ENCODE measurements around the gene DTNB. TPM values are rescaled to one million over a fixed set of nuclear protein-coding genes. Genes with fewer than 3 reads are reported as not detected.
A peak's percentile ranks its signal among the peaks of the same experiment; 100 is the strongest.

DTNB gene
- total and polyA plus RNA-seq, 2 donors (not counting 1 experiment from before 2014, with no cell fraction given): 5.1 to 5.4 TPM

GRCh38 chr2:25698752-25699151, 25.4 kb upstream of the DTNB start:
- Histone ChIP-seq H3K27ac (ENCODE audit: insufficient read depth, low read length) (no peak overlapping the region), H3K36me3 (ENCODE audit: control insufficient read depth, insufficient read depth, low read length) (no peaks in the 10 kb centered on the region), H3K27me3 (ENCODE audit: control insufficient read depth, insufficient read depth, low read length) (peaks cover 12% of the 10 kb centered on the region), H3K9me3 (ENCODE audit: control insufficient read depth, insufficient read depth, low read depth, low read length) (no peaks in the 10 kb centered on the region), H3K4me1 (ENCODE audit: control insufficient read depth, extremely low read depth, insufficient read depth, low read length) (no peaks in the 10 kb centered on the region), H4K20me1 (ENCODE audit: control insufficient read depth, extremely low read depth, insufficient read depth, low read length) (no peaks in the 10 kb centered on the region), H3K79me2 (ENCODE audit: control insufficient read depth, insufficient read depth, low read length) (no peaks in the 10 kb centered on the region), H2AFZ (ENCODE audit: low read length) (no peak overlapping the region), H3K4me2 (ENCODE audit: extremely low read depth, insufficient read depth, low read length) (no peak overlapping the region), H3K9ac (ENCODE audit: insufficient read depth, low read length) (no peak overlapping the region), H3K4me3 (replicated peaks in 1 of 4; ENCODE audit: control extremely low read depth in 1 of 4, insufficient read depth in 1 of 4, low read depth in 3 of 4, low read length in 4 of 4) (no peak overlapping the region)
- peak in 1 of 2 donors; percentile 64 for DNase-seq (ENCODE audit: low read depth in 2 of 2)
- TF ChIP-seq CTCF (conservative IDR thresholded peaks at IDR 0.05 in 1 of 2, IDR thresholded peaks at IDR 0.05 in 1 of 2; ENCODE audit: low read depth in 1 of 2, low read length in 2 of 2) (no peak), EZH2 (IDR thresholded peaks at IDR 0.05; ENCODE audit: low read length, missing control alignments) (no peak)

GRCh38 chr2:25697559-25698341, 24.4 kb upstream of the DTNB start:
- no peaks in the 10 kb centered on the region for H3K9me3 ChIP-seq (ENCODE audit: control insufficient read depth, insufficient read depth, low read depth, low read length)
- peaks cover 12% of the 10 kb centered on the region for H3K27me3 ChIP-seq (ENCODE audit: control insufficient read depth, insufficient read depth, low read length)
- TF ChIP-seq CTCF (conservative IDR thresholded peaks at IDR 0.05 in 1 of 2, IDR thresholded peaks at IDR 0.05 in 1 of 2; ENCODE audit: low read depth in 1 of 2, low read length in 2 of 2) (no peak), EZH2 (IDR thresholded peaks at IDR 0.05; ENCODE audit: low read length, missing control alignments) (no peak)
- no peak overlapping the region for H3K27ac ChIP-seq (ENCODE audit: insufficient read depth, low read length)
- DNase-seq (ENCODE audit: low read depth in 2 of 2): peak in 1 of 2 donors; percentile 21
- no peaks in the 10 kb centered on the region for H3K4me1 ChIP-seq (ENCODE audit: control insufficient read depth, extremely low read depth, insufficient read depth, low read length)
- H3K9ac ChIP-seq (ENCODE audit: insufficient read depth, low read length): no peak overlapping the region
- H3K36me3 ChIP-seq (ENCODE audit: control insufficient read depth, insufficient read depth, low read length): no peaks in the 10 kb centered on the region
- H3K4me2 ChIP-seq (ENCODE audit: extremely low read depth, insufficient read depth, low read length): peak overlapping the region; percentile 11
- peak overlapping the region; percentile 59 for H2AFZ ChIP-seq (ENCODE audit: low read length)
- H4K20me1 ChIP-seq (ENCODE audit: control insufficient read depth, extremely low read depth, insufficient read depth, low read length): no peaks in the 10 kb centered on the region
- peak overlapping the region in 2 of 4 experiments; percentile 4 to 8 for H3K4me3 ChIP-seq (replicated peaks in 1 of 4; ENCODE audit: control extremely low read depth in 1 of 4, insufficient read depth in 1 of 4, low read depth in 3 of 4, low read length in 4 of 4)
- H3K79me2 ChIP-seq (ENCODE audit: control insufficient read depth, insufficient read depth, low read length): no peaks in the 10 kb centered on the region

- H3K36me3 ChIP-seq (ENCODE audit: control insufficient read depth, insufficient read depth, low read length): no peaks in the 10 kb centered on the region
- H3K9ac ChIP-seq (ENCODE audit: insufficient read depth, low read length): no peak overlapping the region
- H3K27me3 ChIP-seq (ENCODE audit: control insufficient read depth, insufficient read depth, low read length): peaks cover 8% of the 10 kb centered on the region
- H3K27ac ChIP-seq (ENCODE audit: insufficient read depth, low read length): no peak overlapping the region
- H3K9me3 ChIP-seq (ENCODE audit: control insufficient read depth, insufficient read depth, low read depth, low read length): no peaks in the 10 kb centered on the region
- TF ChIP-seq EZH2 (IDR thresholded peaks at IDR 0.05; ENCODE audit: low read length, missing control alignments): no peak
- no peaks in the 10 kb centered on the region for H4K20me1 ChIP-seq (ENCODE audit: control insufficient read depth, extremely low read depth, insufficient read depth, low read length)
- H2AFZ ChIP-seq (ENCODE audit: low read length): no peak overlapping the region
- H3K4me3 ChIP-seq (replicated peaks in 1 of 4; ENCODE audit: control extremely low read depth in 1 of 4, insufficient read depth in 1 of 4, low read depth in 3 of 4, low read length in 4 of 4): no peak overlapping the region
- no peaks in the 10 kb centered on the region for H3K4me1 ChIP-seq (ENCODE audit: control insufficient read depth, extremely low read depth, insufficient read depth, low read length)
- no peaks in the 10 kb centered on the region for H3K79me2 ChIP-seq (ENCODE audit: control insufficient read depth, insufficient read depth, low read length)
- no peak overlapping the region for H3K4me2 ChIP-seq (ENCODE audit: extremely low read depth, insufficient read depth, low read length)
- no peak for DNase-seq (ENCODE audit: low read depth in 2 of 2)
Measured at GRCh38 chr2:25692737-25693445, 19.5 kb upstream of the DTNB start.

Measured in fibroblast of lung (primary cell).